ENCODE data around the gene TIMM22.

GRCh38 chr17:948284-948852 lies 48.6 kb upstream of the TIMM22 start:
- no peak for TF ChIP-seq CTCF (IDR thresholded peaks at IDR 0.05)
- no peak for TF ChIP-seq POLR2A (IDR thresholded peaks at IDR 0.05)

All from thyroid gland (tissue), 4 donors.